Muscle of leg (tissue), 16 donors: Measurements from ENCODE around the gene NBPF9. TPM values are rescaled to one million over a fixed set of nuclear protein-coding genes. Genes with fewer than 3 reads are reported as not detected.
"Not testable (repeated sequence)": the region's sequence is repeated elsewhere in the genome, so short reads cannot be mapped to it uniquely, and the experiment has no call there.

Experiments
- DNase-seq: peaks from one replicate; pipeline ENCODE4 v3.0.0; 2013
- H3K27ac ChIP-seq: one replicate; pipeline ENCODE4 v1.5.1; 2013; ENCODE audit warnings: mild to moderate bottlenecking, low read length, control low read depth
- H3K27me3 ChIP-seq: one replicate; pipeline ENCODE4 v1.6.1; 2013; ENCODE audit warnings: low read length; ENCODE audit not compliant: control insufficient read depth, insufficient read depth
- H3K36me3 ChIP-seq: one replicate; pipeline ENCODE4 v1.6.1; 2013; ENCODE audit warnings: low read length; ENCODE audit not compliant: control insufficient read depth, insufficient read depth
- H3K4me1 ChIP-seq: one replicate; pipeline ENCODE4 v1.6.1; 2013; ENCODE audit warnings: low read length; ENCODE audit not compliant: control insufficient read depth, insufficient read depth
- H3K4me3 ChIP-seq: one replicate; pipeline ENCODE4 v1.5.1; 2013; ENCODE audit warnings: low read length, control low read depth
- H3K9me3 ChIP-seq: replicated peaks from 2 replicates; pipeline ENCODE4 v1.6.1; 2013; ENCODE audit warnings: low read depth, low read length; ENCODE audit not compliant: control insufficient read depth
- WGBS: methylation state at CpG from one replicate; pipeline ENCODE4 v1.1.5; 2013; ENCODE audit warnings: missing lambda C conversion rate; ENCODE audit not compliant: insufficient coverage; 5-methylcytosine and 5-hydroxymethylcytosine counted together
- long read RNA-seq, 11 donors: transcript quantifications; one replicate each; lab custom pipeline, GENCODE V29; 2026
- polyA plus RNA-seq, 8 donors: library from polyadenylated mRNA; unstranded; fragments of 120-200 nt; gene quantifications; one replicate each; pipeline versions ENCODE4 v1.2.1 to v1.2.3, GENCODE V29; 2013; ENCODE audit warnings: inconsistent platforms in 1 of 8, low replicate concordance in 1 of 8; ENCODE audit not compliant: insufficient read length in 8 of 8, insufficient read depth in 1 of 8
- total RNA-seq: library from RNA; stranded (reverse); fragments of 120-200 nt; gene quantifications from one replicate; pipeline ENCODE4 v1.2.4, GENCODE V29; 2013

The NBPF9 gene
- 21.2 TPM for total RNA-seq
- 10 to 100 TPM; 24.8 to 40.9 (median 31.4) TPM for polyA plus RNA-seq
- long read RNA-seq, donor 1 = 0 reads
- long read RNA-seq, donor 2 = 0 reads
- long read RNA-seq, donor 3 = 0 reads
- long read RNA-seq, donor 4 = 0 reads
- long read RNA-seq, donor 5 = 0 reads
- long read RNA-seq, donor 6 = 0 reads
- long read RNA-seq, donor 7, partial matches to known transcripts = 5 of 5 reads
- long read RNA-seq, donor 7, other reads (novel, unspliced or antisense) = 0 of 5 reads
- long read RNA-seq, donor 8 = 0 reads
- long read RNA-seq, donor 9, partial matches to known transcripts = 6 of 6 reads
- long read RNA-seq, donor 9, other reads (novel, unspliced or antisense) = 0 of 6 reads
- long read RNA-seq, donor 10 = 0 reads
- long read RNA-seq, donor 11 = 0 reads

GRCh38 chr1:149103109-149104081 is at the start of gene NBPF9:
NBPF9 (minus strand) TSS chr1:149103551; CDS start chr1:149082139, 21,412 bp downstream.
- Histone ChIP-seq H3K27ac (peak within 1 kb of the TSS; percentile 20), H3K4me3 (peak within 1 kb of the TSS; percentile 34)
- peak; percentile 61 for DNase-seq
- not testable (repeated sequence) for H3K36me3 ChIP-seq, H3K4me1 ChIP-seq, H3K9me3 ChIP-seq, H3K27me3 ChIP-seq
- WGBS = no CpG with 5 or more reads among the region's 85 CpGs

GRCh38 chr1:149149909-149150308 is 46.6 kb upstream of the NBPF9 start:
- not testable (repeated sequence) for H3K27me3 ChIP-seq, H3K9me3 ChIP-seq, DNase-seq, H3K4me1 ChIP-seq, H3K27ac ChIP-seq, H3K36me3 ChIP-seq, H3K4me3 ChIP-seq
- 71% methylated on average over 2 of the region's 4 CpGs for WGBS

DNA sequence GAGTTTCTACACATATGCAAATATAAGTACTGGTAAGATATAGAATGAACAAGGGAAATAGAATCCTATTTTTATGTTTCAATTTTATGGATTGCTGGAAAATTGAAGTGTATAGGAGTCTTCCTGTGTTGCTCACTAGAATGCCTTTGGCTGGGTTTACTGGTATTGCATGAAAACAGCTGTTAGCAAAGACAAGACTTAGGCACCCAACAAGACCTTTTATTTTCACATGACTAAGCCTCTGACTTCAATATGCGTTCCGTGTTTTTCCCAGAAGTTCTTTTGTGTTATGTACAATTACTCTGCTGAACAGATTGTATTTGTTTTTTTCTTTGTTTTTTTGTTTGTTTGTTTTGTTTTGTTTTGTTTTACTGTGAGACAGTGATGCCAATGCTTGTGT is 34.2 kb upstream of the NBPF9 start:
- not testable (repeated sequence) for DNase-seq, H3K4me1 ChIP-seq, H3K27ac ChIP-seq, H3K27me3 ChIP-seq, H3K4me3 ChIP-seq, H3K36me3 ChIP-seq, H3K9me3 ChIP-seq
- no CpG with 5 or more reads among the region's 2 CpGs for WGBS

DNA sequence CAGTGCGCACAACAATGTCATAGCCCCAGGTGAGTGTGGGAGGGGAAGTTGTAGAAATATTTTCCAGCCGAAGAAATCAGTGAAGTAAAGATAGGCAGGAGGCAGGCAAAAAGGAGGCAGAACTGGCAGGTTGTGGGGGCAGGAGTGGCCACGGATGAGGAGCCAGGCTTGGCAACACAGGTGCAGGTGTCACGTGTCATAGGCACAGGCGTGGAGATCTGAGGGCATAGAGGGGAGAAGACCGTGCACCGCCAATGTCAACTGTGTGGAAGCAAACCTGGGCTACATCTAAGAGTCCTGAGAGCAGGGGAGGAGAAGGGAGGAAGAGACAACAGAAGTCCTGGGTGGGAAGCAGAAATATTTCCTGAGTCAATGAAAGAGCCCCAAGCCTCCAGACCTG is 27.6 kb upstream of the NBPF9 start:
- 82% methylated on average over 2 of the region's 7 CpGs for WGBS
- H3K27me3 ChIP-seq, H3K9me3 ChIP-seq, H3K27ac ChIP-seq, H3K4me1 ChIP-seq, H3K36me3 ChIP-seq, H3K4me3 ChIP-seq, DNase-seq: not testable (repeated sequence)

DNA sequence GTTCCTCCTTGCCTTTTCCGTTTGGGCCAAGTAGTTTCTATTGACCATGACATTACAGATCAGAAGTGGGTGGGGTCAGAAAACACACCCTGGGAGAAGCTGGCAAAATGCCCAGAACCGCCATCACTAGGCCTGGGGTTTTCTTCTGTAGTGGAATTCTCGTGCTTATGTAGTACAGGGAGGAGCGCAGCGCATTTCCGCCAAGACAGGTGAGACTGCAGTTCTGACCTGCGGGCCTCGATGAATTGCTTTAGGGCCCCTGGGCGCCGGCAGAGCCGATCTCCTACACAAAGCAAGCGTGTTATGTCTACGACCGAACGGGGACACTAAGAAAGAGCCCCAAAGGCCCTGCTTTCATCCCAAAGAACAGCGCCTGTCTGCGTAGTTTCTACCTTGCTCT is 25.9 kb upstream of the NBPF9 start:
- H3K4me1 ChIP-seq, H3K36me3 ChIP-seq, H3K27ac ChIP-seq, H3K27me3 ChIP-seq, H3K9me3 ChIP-seq, DNase-seq, H3K4me3 ChIP-seq: not testable (repeated sequence)
- WGBS = no CpG with 5 or more reads among the region's 17 CpGs

DNA sequence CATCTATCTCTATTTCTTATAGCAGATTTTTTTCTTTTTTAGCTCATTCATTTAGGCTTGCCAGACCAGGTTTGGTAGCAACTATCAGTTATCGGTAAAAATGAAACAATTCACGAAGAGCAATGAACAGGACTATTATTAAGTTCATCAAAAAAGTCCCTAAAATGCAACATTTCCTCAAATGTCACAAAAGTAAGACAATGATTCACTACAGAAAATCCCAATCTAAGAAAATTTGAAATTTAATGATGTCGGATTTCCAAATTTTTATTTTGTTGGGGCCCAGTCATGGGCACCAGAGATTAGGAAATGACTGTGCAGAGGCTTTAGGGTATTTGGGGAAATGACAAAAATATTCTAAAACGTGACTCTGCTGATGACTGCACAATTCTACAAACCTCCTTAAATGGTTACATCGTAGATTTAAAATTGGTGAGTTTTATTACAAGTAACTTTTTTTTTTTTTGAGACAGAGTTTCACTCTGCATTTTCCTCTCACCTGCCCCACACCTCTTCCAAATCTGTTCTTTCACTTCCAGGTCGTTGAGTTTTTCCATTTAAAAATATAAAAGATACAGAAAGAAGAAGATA is 23.3 kb upstream of the NBPF9 start:
- not testable (repeated sequence) for H3K9me3 ChIP-seq, H3K4me3 ChIP-seq, H3K4me1 ChIP-seq, DNase-seq, H3K27me3 ChIP-seq, H3K36me3 ChIP-seq, H3K27ac ChIP-seq
- whole genome bisulfite sequencing = no CpG with 5 or more reads among the region's 6 CpGs

DNA sequence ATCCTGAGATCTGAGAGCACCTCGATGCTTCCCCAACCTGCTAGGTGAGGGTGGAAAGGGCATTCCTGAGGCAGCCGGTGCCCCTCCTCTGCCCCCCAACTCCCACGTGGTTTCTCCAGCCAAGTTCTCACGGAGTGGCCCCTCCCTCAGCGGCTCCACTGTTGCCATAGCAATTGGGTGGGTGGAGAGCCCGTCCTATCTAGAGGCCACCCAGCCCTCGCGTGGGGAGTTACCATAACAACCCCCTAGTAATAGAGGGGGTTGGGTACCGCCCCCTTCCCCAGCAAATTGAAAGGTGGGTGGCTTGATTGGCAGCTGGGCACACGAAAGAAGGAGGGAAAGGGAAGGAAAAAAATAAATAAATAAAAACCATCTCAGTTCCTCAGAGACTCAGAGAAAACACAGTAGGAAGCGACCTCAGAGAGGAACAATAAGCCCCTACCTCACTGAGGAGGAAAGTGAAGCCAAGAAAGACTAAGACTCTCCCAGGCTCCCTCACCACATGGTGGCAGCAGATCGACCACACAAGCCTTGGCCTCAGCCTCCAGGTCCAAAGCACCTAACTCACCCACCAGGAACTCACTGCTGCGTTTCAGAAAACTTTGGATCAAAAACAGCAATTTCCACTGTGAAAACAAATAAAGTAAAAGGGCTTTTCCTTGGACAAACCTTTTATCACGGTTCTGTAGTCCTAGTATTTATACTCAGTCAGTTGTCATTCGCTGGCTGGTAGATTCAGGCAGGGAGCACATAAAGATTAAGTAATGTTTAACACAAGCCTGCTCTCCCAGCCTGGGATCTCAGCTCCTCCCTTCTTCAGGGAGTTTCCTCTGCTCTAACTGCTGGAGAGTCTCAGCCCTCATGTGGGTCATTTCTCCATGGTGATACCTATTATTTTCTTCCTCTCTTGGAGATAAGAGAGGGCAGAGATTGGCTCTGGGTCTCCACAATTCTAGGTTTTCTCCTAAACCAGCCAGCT is 20.9 kb upstream of the NBPF9 start:
- peak; percentile 9 for DNase-seq
- not testable (repeated sequence) for H3K4me3 ChIP-seq, H3K9me3 ChIP-seq, H3K27me3 ChIP-seq, H3K36me3 ChIP-seq, H3K4me1 ChIP-seq, H3K27ac ChIP-seq
- WGBS = no CpG with 5 or more reads among the region's 15 CpGs

GRCh38 chr1:149112828-149113227 is 9.5 kb upstream of the NBPF9 start:
- not testable (repeated sequence) for H3K4me3 ChIP-seq, DNase-seq

DNA sequence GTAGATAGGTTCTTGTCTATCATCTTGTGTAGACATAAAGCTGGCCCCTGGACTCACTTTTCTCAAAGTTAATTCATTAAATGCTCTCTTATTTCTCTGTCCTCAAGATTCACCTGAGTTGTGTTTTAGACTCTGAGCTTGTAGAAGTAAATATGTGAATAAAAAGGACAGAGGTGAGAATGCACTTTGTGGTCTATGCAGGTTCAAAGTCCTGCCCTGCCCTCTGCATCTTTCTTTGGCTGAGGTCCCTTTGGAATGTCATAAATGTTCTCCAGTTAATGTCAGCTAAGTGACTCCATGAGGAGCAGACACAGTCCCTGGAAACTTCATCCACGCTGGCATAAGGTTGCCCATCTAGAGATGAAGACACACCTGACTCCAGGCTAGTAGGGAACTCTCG is 7.0 kb upstream of the NBPF9 start:
- H3K4me3 ChIP-seq, H3K9me3 ChIP-seq, H3K27ac ChIP-seq, DNase-seq, H3K4me1 ChIP-seq, H3K36me3 ChIP-seq, H3K27me3 ChIP-seq: not testable (repeated sequence)
- no CpG with 5 or more reads among the region's 2 CpGs for WGBS

More at GRCh38 chr1:149112828-149113227, 9.5 kb upstream of the NBPF9 start:
- H3K36me3 ChIP-seq, H3K27ac ChIP-seq, H3K4me1 ChIP-seq, H3K9me3 ChIP-seq, H3K27me3 ChIP-seq: not testable (repeated sequence)
- no CpG with 5 or more reads among the region's 3 CpGs for WGBS
